GM12801 (cell line): ENCODE measurements around the gene NUMA1.

Source experiments
- TF ChIP-seq, protein P1 (sequence below): IDR thresholded peaks from one replicate; pipeline ENCODE4 v1.5.1; 2011; ENCODE audit warnings: control low read depth; ENCODE audit not compliant: insufficient read length; ENCODE audit errors: extremely low read depth

The NUMA1 gene

DNA sequence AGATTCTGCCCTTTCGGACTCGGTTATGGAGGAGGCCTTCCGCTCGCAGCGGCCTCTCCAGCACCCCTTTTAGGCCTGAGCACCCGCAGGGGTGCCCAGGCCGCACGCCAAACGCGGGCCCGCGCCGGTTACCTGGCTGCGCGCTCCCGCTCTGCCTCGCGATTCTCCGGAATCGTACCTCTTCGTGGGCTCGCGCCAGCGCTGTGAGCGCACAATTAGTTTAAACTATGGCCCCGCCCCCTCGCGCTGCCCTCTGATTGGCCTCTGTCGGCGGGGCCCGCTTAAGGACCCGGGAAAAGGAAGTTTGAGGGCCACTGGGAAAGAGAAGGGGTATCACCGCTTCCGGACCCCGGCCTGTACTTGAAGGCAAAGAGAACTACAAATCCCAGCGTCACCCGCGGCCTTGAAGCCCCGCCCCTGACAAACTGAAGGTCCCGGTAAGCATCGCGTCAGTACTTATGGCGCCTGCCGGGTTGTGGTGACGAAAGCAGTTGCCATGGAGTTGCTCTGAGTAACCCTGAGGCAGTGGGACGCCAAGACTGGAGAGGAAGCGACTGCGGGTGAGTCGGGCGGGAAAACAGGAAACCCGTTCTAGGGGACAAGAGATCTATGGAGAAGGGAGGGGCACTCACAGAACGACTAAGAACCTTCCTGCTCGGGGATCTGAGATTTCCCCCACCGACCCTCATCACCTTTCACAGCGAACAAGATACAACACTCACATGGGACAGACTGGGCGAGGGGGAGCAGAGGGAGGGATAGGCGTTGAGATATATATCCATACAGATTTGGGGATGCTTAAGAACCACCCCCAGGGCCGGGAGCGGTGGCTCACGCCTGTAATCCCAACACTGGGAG lies at the start of gene NUMA1, which contains the start of gene LRRC51:
Gene NUMA1, minus strand, starts transcription at position 217 of the 858 bp plus-strand sequence. CDS start 44,599 bp downstream, outside the sequence.
Gene LRRC51, plus strand, starts transcription at position 525 of the 858 bp plus-strand sequence. CDS start 8,234 bp downstream, outside the sequence.
- TF ChIP-seq, protein P1, sequence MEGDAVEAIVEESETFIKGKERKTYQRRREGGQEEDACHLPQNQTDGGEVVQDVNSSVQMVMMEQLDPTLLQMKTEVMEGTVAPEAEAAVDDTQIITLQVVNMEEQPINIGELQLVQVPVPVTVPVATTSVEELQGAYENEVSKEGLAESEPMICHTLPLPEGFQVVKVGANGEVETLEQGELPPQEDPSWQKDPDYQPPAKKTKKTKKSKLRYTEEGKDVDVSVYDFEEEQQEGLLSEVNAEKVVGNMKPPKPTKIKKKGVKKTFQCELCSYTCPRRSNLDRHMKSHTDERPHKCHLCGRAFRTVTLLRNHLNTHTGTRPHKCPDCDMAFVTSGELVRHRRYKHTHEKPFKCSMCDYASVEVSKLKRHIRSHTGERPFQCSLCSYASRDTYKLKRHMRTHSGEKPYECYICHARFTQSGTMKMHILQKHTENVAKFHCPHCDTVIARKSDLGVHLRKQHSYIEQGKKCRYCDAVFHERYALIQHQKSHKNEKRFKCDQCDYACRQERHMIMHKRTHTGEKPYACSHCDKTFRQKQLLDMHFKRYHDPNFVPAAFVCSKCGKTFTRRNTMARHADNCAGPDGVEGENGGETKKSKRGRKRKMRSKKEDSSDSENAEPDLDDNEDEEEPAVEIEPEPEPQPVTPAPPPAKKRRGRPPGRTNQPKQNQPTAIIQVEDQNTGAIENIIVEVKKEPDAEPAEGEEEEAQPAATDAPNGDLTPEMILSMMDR, result no peak

GRCh38 chr11:72129381-72129780 lies 49.0 kb upstream of the NUMA1 start:
- TF ChIP-seq, protein P1, result no peak

- TF ChIP-seq, protein P1, result no peak
Observed at GRCh38 chr11:72127923-72128322, 47.6 kb upstream of the NUMA1 start.

- TF ChIP-seq, protein P1, result no peak
Observed at GRCh38 chr11:72125956-72126355, 45.6 kb upstream of the NUMA1 start.

GRCh38 chr11:72124046-72124445 lies 43.7 kb upstream of the NUMA1 start:
- TF ChIP-seq, protein P1, result no peak

- TF ChIP-seq, protein P1, result no peak
Observed at GRCh38 chr11:72123117-72123653, 42.8 kb upstream of the NUMA1 start.

- TF ChIP-seq, protein P1, result no peak
Observed at GRCh38 chr11:72122607-72123006, 42.3 kb upstream of the NUMA1 start.
